ENCODE data around the gene CDH4.

The CDH4 gene

DNA sequence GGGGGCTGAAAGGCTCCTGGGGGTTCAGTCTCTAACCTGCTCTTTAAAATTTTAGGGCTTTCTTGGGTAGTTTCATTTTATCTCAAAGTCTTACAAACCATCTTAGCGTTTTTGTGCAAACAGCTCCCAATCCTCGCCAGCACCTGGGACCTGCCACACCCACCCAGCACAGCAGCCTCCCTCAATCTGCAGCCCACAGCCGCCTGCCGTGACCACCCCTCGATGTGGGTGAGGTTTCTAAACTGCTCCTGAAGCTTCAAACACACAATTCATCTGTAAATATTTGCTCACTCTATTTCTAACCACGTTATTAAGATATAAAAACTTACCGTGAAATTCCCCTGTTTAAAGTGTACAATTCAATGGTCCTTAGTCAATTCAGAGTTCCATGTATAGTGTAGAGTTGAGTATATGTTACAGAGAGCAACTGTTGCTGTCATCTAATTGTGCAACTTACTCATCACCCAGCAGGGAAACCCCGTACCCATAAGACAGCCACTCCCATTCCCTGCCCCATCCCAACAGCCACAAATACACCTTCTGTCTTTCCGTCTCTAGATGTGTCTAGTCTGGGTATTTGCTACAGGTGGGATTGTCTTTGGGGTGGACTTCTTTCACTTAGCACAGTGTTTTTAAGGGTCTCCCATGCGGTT, 432.6 kb downstream of the CDH4 start:
- Histone ChIP-seq H3K27ac (ENCODE audit: low read depth in 2 of 2, low read length in 2 of 2) (no peak overlapping the region), H3K9me3 (ENCODE audit: control insufficient read depth in 2 of 2, low read length in 2 of 2) (no peaks in the 10 kb centered on the region), H3K36me3 (ENCODE audit: control insufficient read depth in 2 of 2, insufficient read depth in 2 of 2, low read length in 2 of 2) (no peaks in the 10 kb centered on the region), H3K4me3 (ENCODE audit: low read length in 2 of 2) (no peak overlapping the region), H3K4me1 (ENCODE audit: control insufficient read depth in 2 of 2, insufficient read depth in 2 of 2, low read length in 2 of 2) (no peaks in the 10 kb centered on the region), H3K27me3 (ENCODE audit: control insufficient read depth in 2 of 2, insufficient read depth in 2 of 2, low read length in 2 of 2) (no peaks in the 10 kb centered on the region), H3K9ac (ENCODE audit: low read depth in 1 of 2, low read length in 2 of 2) (no peak overlapping the region)

DNA sequence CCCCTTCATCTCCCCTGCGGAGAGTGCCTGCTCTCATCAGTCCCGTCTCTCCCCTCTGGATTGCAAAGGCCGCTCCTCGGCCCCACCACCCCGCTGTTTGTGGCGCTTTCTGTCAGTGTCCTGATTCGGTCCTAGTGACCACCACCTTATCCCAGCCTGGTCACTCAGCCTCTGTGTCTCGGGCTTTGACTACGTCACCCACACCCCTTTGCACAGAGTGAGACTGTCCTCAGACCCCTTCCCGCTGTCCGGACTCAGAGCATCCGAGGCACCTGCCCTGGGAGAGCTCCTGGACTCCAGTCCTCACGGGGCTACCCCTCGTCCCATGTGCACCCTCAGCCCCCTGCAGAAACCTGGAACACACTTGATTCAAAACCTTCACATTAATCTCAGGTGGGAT, 433.4 kb downstream of the CDH4 start:
- Histone ChIP-seq H3K27ac (ENCODE audit: low read depth in 2 of 2, low read length in 2 of 2) (no peak overlapping the region), H3K36me3 (ENCODE audit: control insufficient read depth in 2 of 2, insufficient read depth in 2 of 2, low read length in 2 of 2) (no peaks in the 10 kb centered on the region), H3K4me3 (ENCODE audit: low read length in 2 of 2) (no peak overlapping the region), H3K9me3 (ENCODE audit: control insufficient read depth in 2 of 2, low read length in 2 of 2) (no peaks in the 10 kb centered on the region), H3K4me1 (ENCODE audit: control insufficient read depth in 2 of 2, insufficient read depth in 2 of 2, low read length in 2 of 2) (no peaks in the 10 kb centered on the region), H3K9ac (ENCODE audit: low read depth in 1 of 2, low read length in 2 of 2) (no peak overlapping the region), H3K27me3 (ENCODE audit: control insufficient read depth in 2 of 2, insufficient read depth in 2 of 2, low read length in 2 of 2) (no peaks in the 10 kb centered on the region)

DNA sequence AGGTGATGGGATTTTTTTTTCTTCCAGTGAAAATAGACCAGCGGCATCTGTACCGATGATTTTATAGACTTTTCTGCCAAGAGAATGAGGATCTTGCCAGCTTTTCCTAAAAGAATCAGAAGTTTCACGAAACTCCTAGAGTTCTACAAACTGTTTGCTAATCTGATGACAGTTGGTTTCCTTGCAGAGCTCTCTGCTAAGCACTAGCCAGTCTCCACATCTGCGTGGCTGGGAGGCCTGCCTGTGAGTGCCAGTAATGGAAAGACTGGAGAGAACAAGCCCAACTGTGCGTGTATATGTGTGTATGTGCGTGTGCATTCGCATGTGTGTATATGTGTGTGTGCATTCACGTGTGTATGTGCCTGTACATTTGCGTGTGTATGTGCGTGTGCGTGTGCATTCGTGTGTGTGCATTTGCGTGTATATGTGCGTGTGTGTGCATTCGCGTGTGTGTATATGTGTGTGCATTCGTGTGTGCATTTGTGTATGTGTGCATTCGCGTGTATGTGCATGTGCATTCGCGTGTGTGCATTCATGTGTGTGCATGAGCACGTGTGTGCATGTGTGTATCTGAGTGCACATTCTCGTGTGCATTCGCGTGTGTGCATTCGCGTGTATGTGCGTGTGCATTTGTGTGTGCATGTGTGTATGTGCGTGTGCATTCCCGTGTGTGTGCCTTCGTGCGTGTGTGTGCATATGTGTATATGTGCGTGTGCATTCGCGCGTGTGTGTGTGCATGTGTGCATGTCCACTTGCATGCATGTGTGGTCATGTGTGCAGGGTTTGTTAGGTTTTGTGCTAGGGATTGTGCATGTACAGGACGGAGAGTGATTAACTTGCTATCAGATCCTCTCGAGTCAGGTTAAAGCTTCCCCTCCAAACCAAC, 434.2 kb downstream of the CDH4 start:
- Histone ChIP-seq H3K27ac (ENCODE audit: low read depth in 2 of 2, low read length in 2 of 2) (no peak overlapping the region), H3K4me1 (ENCODE audit: control insufficient read depth in 2 of 2, insufficient read depth in 2 of 2, low read length in 2 of 2) (no peaks in the 10 kb centered on the region), H3K4me3 (ENCODE audit: low read length in 2 of 2) (no peak overlapping the region), H3K36me3 (ENCODE audit: control insufficient read depth in 2 of 2, insufficient read depth in 2 of 2, low read length in 2 of 2) (no peaks in the 10 kb centered on the region), H3K9me3 (ENCODE audit: control insufficient read depth in 2 of 2, low read length in 2 of 2) (no peaks in the 10 kb centered on the region), H3K27me3 (ENCODE audit: control insufficient read depth in 2 of 2, insufficient read depth in 2 of 2, low read length in 2 of 2) (no peaks in the 10 kb centered on the region), H3K9ac (ENCODE audit: low read depth in 1 of 2, low read length in 2 of 2) (no peak overlapping the region)

DNA sequence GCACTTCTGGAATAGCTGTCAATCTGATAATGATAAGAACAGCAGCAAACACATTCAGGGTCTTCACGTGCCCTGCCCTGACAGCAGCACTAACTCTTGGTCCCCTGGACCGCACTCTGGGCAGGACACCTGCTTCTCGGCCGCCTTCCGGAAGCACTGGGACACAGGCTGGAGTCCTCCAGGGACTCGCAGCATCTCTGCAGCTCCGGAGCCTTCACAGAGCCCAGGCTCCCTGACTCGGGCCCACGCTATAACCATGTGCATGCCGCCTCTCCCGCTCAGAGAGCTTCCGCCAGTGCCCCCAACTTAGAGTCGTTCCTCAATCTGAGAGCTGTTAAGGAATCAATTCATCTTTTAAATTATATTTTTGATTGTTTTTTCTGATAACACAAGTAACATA, 436.4 kb downstream of the CDH4 start:
- Histone ChIP-seq H3K4me1 (ENCODE audit: control insufficient read depth in 2 of 2, insufficient read depth in 2 of 2, low read length in 2 of 2) (no peaks in the 10 kb centered on the region), H3K36me3 (ENCODE audit: control insufficient read depth in 2 of 2, insufficient read depth in 2 of 2, low read length in 2 of 2) (no peaks in the 10 kb centered on the region), H3K4me3 (ENCODE audit: low read length in 2 of 2) (no peak overlapping the region), H3K27ac (ENCODE audit: low read depth in 2 of 2, low read length in 2 of 2) (no peak overlapping the region), H3K9me3 (ENCODE audit: control insufficient read depth in 2 of 2, low read length in 2 of 2) (no peaks in the 10 kb centered on the region), H3K9ac (ENCODE audit: low read depth in 1 of 2, low read length in 2 of 2) (no peak overlapping the region), H3K27me3 (ENCODE audit: control insufficient read depth in 2 of 2, insufficient read depth in 2 of 2, low read length in 2 of 2) (no peaks in the 10 kb centered on the region)

DNA sequence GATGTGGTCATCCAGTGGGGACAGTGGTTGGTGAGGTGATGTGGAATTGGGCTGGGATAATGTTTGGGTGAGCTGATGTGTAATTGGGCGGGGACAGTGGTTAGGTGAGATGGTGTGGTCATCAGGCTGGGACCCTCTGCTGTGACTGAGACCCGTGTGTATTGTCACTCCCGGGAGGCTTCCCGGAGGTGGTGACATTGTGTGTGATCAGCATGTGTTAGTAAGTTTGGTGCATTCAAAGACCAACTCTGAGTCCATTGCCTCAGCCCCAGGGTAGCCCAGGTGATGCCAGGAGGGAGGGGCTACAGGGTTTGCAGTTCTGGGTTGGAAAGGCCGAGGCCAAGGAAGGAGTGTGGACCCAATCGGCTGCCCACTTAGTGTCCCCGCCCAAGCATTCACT, 438.1 kb downstream of the CDH4 start:
- H3K4me1 ChIP-seq (ENCODE audit: control insufficient read depth in 2 of 2, insufficient read depth in 2 of 2, low read length in 2 of 2), result no peaks in the 10 kb centered on the region
- H3K27me3 ChIP-seq (ENCODE audit: control insufficient read depth in 2 of 2, insufficient read depth in 2 of 2, low read length in 2 of 2), result no peaks in the 10 kb centered on the region
- no peak overlapping the region for H3K4me3 ChIP-seq (ENCODE audit: low read length in 2 of 2)
- no peak overlapping the region for H3K9ac ChIP-seq (ENCODE audit: low read depth in 1 of 2, low read length in 2 of 2)
- H3K27ac ChIP-seq (ENCODE audit: low read depth in 2 of 2, low read length in 2 of 2), result no peak overlapping the region
- no peaks in the 10 kb centered on the region for H3K9me3 ChIP-seq (ENCODE audit: control insufficient read depth in 2 of 2, low read length in 2 of 2)
- H3K36me3 ChIP-seq (ENCODE audit: control insufficient read depth in 2 of 2, insufficient read depth in 2 of 2, low read length in 2 of 2), result no peaks in the 10 kb centered on the region

DNA sequence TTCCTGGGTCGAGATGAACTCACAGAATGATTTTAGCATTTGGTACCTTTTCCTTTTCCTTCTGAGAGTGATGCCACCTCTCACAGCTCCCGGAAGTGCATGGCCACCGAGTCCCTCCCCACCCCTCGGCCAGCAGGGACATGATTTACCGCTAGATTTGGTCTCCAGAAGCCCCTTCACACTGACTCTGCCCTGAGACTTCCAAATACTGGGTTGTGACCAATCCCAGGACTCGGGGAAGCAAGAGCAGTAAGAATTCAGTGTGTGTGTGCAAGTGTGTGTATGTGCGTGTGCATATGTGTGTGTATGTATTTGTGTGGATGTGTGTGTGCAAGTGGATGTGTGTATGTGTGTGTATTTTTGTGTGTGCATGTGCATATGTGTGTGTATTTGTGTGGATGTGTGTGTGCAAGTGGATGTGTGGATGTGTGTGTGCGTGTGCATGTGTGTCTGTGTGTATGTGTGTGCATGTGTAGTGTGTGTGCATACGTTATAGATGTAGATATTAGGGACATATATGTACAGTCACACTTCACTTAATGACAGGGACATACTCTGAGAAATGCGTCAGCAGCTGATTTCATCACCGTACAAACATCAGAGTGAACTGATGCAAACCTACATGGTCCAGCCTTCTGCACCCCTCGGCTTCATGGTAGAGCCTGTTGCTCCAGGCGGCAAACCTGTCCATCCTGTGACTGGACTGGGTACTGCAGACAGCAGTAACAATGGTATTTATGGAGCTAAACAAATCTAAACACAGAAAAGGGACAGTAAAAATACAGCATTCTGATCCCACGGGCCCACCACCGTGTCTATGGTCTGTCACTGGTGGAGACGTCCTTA, 439.2 kb downstream of the CDH4 start:
- Histone ChIP-seq H3K4me1 (ENCODE audit: control insufficient read depth in 2 of 2, insufficient read depth in 2 of 2, low read length in 2 of 2) (no peaks in the 10 kb centered on the region), H3K4me3 (ENCODE audit: low read length in 2 of 2) (no peak overlapping the region), H3K9me3 (ENCODE audit: control insufficient read depth in 2 of 2, low read length in 2 of 2) (no peaks in the 10 kb centered on the region), H3K27me3 (ENCODE audit: control insufficient read depth in 2 of 2, insufficient read depth in 2 of 2, low read length in 2 of 2) (no peaks in the 10 kb centered on the region), H3K36me3 (ENCODE audit: control insufficient read depth in 2 of 2, insufficient read depth in 2 of 2, low read length in 2 of 2) (no peaks in the 10 kb centered on the region), H3K27ac (ENCODE audit: low read depth in 2 of 2, low read length in 2 of 2) (no peak overlapping the region), H3K9ac (ENCODE audit: low read depth in 1 of 2, low read length in 2 of 2) (no peak overlapping the region)

DNA sequence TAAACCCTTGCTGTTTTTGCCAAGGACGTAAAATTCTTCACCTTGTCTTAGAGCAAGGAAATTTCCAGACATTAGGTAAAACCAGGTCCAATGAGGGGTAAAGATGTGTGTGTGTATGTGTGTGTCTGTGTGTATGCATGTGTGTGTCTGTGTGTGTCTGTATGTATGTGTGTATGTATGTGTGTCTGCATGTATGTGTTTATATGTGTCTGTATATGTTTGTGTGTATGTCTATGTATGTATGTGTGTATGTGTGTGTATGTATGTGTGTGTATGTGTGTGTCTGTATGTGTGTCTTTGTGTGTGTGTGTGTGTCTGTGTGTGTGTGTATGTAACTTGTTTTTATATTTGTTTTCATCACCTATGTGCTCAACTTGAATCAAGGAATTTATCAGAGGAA, 439.9 kb downstream of the CDH4 start:
- Histone ChIP-seq H3K4me3 (ENCODE audit: low read length in 2 of 2) (no peak overlapping the region), H3K36me3 (ENCODE audit: control insufficient read depth in 2 of 2, insufficient read depth in 2 of 2, low read length in 2 of 2) (no peaks in the 10 kb centered on the region), H3K4me1 (ENCODE audit: control insufficient read depth in 2 of 2, insufficient read depth in 2 of 2, low read length in 2 of 2) (no peaks in the 10 kb centered on the region), H3K27me3 (ENCODE audit: control insufficient read depth in 2 of 2, insufficient read depth in 2 of 2, low read length in 2 of 2) (no peaks in the 10 kb centered on the region), H3K27ac (ENCODE audit: low read depth in 2 of 2, low read length in 2 of 2) (no peak overlapping the region), H3K9ac (ENCODE audit: low read depth in 1 of 2, low read length in 2 of 2) (no peak overlapping the region), H3K9me3 (ENCODE audit: control insufficient read depth in 2 of 2, low read length in 2 of 2) (no peaks in the 10 kb centered on the region)

DNA sequence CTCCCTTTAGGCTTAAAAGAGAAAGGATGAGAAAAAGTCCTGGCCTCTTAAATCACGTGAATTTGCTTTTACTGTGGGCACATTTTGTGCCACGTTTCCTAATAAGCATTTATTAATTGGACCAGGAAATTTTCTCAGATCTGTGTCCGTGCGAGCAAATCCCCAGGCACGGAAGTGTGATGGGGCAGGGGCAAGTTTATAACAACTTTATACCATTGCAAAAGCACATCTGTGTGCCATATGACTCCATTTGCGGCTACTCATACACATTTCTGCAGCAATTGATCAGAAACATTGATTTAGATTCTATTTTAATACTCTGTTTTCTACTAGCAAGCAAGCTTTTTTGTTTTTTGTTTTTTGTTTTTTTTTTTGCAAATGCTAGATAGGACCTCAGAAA, 440.4 kb downstream of the CDH4 start:
- Histone ChIP-seq H3K4me1 (ENCODE audit: control insufficient read depth in 2 of 2, insufficient read depth in 2 of 2, low read length in 2 of 2) (no peaks in the 10 kb centered on the region), H3K27ac (ENCODE audit: low read depth in 2 of 2, low read length in 2 of 2) (no peak overlapping the region), H3K36me3 (ENCODE audit: control insufficient read depth in 2 of 2, insufficient read depth in 2 of 2, low read length in 2 of 2) (no peaks in the 10 kb centered on the region), H3K4me3 (ENCODE audit: low read length in 2 of 2) (no peak overlapping the region), H3K9ac (ENCODE audit: low read depth in 1 of 2, low read length in 2 of 2) (no peak overlapping the region), H3K9me3 (ENCODE audit: control insufficient read depth in 2 of 2, low read length in 2 of 2) (no peaks in the 10 kb centered on the region), H3K27me3 (ENCODE audit: control insufficient read depth in 2 of 2, insufficient read depth in 2 of 2, low read length in 2 of 2) (no peaks in the 10 kb centered on the region)

DNA sequence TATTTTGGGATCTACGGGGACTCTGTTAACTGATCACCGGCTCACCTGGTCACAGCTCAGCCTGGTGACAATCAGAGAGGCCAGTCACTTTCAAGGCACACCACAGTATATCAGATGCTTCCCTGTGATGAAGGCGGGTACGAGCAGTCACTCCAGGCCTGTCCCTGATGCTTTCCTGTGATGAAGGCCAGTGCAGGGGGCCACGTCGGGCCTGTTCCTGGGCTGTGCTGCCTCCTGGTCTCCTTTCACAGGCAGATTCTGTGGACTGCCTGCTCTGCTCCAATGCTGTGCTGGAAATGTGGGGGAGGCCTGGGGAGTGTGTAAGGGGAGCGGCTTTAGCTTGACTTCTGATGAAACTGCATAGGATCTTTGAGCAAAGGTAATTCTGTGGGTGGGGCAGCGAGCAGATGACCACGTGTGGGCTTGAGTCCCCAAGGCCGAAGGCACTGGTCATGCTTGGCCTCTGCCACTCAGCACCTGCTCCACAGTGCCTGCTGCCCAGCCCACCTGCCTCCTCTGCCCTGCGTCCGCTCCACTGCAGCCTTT, 441.1 kb downstream of the CDH4 start:
- Histone ChIP-seq H3K9me3 (ENCODE audit: control insufficient read depth in 2 of 2, low read length in 2 of 2) (no peaks in the 10 kb centered on the region), H3K27ac (ENCODE audit: low read depth in 2 of 2, low read length in 2 of 2) (no peak overlapping the region), H3K9ac (ENCODE audit: low read depth in 1 of 2, low read length in 2 of 2) (no peak overlapping the region), H3K36me3 (ENCODE audit: control insufficient read depth in 2 of 2, insufficient read depth in 2 of 2, low read length in 2 of 2) (no peaks in the 10 kb centered on the region), H3K27me3 (ENCODE audit: control insufficient read depth in 2 of 2, insufficient read depth in 2 of 2, low read length in 2 of 2) (no peaks in the 10 kb centered on the region), H3K4me3 (ENCODE audit: low read length in 2 of 2) (no peak overlapping the region), H3K4me1 (ENCODE audit: control insufficient read depth in 2 of 2, insufficient read depth in 2 of 2, low read length in 2 of 2) (no peaks in the 10 kb centered on the region)

DNA sequence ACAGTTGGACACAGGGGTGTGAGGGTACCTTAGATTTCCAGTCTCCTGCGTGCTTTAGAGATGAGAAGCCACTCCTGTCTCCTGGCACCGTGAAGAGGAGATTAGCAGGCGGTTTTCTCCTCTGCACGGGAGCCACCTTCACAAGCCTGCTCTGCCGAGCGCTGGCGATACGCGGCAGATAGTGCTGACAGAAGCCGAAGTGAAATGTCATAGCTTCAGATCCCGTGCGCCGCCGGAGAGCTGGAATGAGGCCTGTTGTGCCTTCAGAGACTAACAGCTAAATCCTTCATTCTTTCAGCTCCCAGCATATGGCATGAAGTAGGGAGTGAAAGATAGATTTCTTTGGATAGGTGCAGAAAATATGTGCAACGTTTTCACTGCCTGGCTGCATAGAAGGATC, 442.6 kb downstream of the CDH4 start:
- no peak overlapping the region for H3K27ac ChIP-seq (ENCODE audit: low read depth in 2 of 2, low read length in 2 of 2)
- H3K9ac ChIP-seq (ENCODE audit: low read depth in 1 of 2, low read length in 2 of 2), result no peak overlapping the region
- no peaks in the 10 kb centered on the region for H3K36me3 ChIP-seq (ENCODE audit: control insufficient read depth in 2 of 2, insufficient read depth in 2 of 2, low read length in 2 of 2)
- H3K9me3 ChIP-seq (ENCODE audit: control insufficient read depth in 2 of 2, low read length in 2 of 2), result no peaks in the 10 kb centered on the region
- no peaks in the 10 kb centered on the region for H3K27me3 ChIP-seq (ENCODE audit: control insufficient read depth in 2 of 2, insufficient read depth in 2 of 2, low read length in 2 of 2)
- no peaks in the 10 kb centered on the region for H3K4me1 ChIP-seq (ENCODE audit: control insufficient read depth in 2 of 2, insufficient read depth in 2 of 2, low read length in 2 of 2)
- no peak overlapping the region for H3K4me3 ChIP-seq (ENCODE audit: low read length in 2 of 2)

Data from mucosa of rectum (tissue), 2 donors.